NT2/D1 (cell line): ENCODE data around the gene HCN4.

ENCODE experiments used
- SUZ12 ChIP-seq: IDR thresholded peaks from 2 replicates; pipeline ENCODE4 v1.6.1; 2011; ENCODE audit not compliant: insufficient read length, insufficient read depth; ENCODE audit errors: extremely low read depth
- YY1 ChIP-seq: IDR thresholded peaks from 2 replicates; pipeline ENCODE4 v1.6.1; 2011; ENCODE audit not compliant: insufficient read length, insufficient read depth

GRCh38 chr15:73378089-73378488 is 9.3 kb upstream of the HCN4 start:
- TF ChIP-seq SUZ12 (no peak), YY1 (no peak)
